ENCODE results near the gene ACKR1.

ACKR1 gene

GRCh38 chr1:159170639-159171038 lies 34.0 kb upstream of the ACKR1 start:
- CTCF ChIA-PET: no interaction called here
- POLR2A ChIA-PET: no interaction called here
- DNase-seq: no peak
- Histone ChIP-seq H3K4me1 (ENCODE audit: control extremely low read depth in 1 of 4, control insufficient read depth in 4 of 4, insufficient read depth in 4 of 4, low read length in 3 of 4) (peaks cover 0 to 13% (median 6%) of the 10 kb centered on the region in 4 experiments), H3K9me3 (ENCODE audit: control extremely low read depth in 1 of 5, control insufficient read depth in 4 of 5, insufficient read depth in 2 of 5, low read depth in 1 of 5, low read length in 4 of 5) (no peaks in the 10 kb centered on the region), H3K27me3 (replicated peaks in 2 of 5; ENCODE audit: control insufficient read depth in 4 of 5, insufficient read depth in 5 of 5, low read length in 4 of 5) (peaks cover 8 to 90% (median 38%) of the 10 kb centered on the region in 5 experiments), H3K4me3 (ENCODE audit: control insufficient read depth in 1 of 7, extremely low read depth in 1 of 7, insufficient read depth in 4 of 7, low read depth in 2 of 7, low read length in 6 of 7) (no peak overlapping the region), H3K27ac (ENCODE audit: insufficient read depth in 1 of 2, low read depth in 1 of 2, low read length in 2 of 2, poor library complexity in 1 of 2, severe bottlenecking in 2 of 2) (no peak overlapping the region), H3K36me3 (ENCODE audit: control insufficient read depth in 4 of 4, insufficient read depth in 4 of 4, low read length in 3 of 4) (no peaks in the 10 kb centered on the region)
- WGBS (ENCODE audit: insufficient coverage): 89% methylated on average over 4 of the region's 5 CpGs

GRCh38 chr1:159171254-159171687 lies 33.4 kb upstream of the ACKR1 start, which contains the start of gene CADM3:
Gene CADM3 (plus strand): TSS chr1:159171615. CDS start chr1:159171766, 151 bp downstream.
- WGBS (ENCODE audit: insufficient coverage): 13% methylated on average over 17 of the region's 29 CpGs
- Histone ChIP-seq H3K9me3 (ENCODE audit: control extremely low read depth in 1 of 5, control insufficient read depth in 4 of 5, insufficient read depth in 2 of 5, low read depth in 1 of 5, low read length in 4 of 5) (no peaks in the 10 kb centered on the region), H3K4me3 (ENCODE audit: control insufficient read depth in 1 of 7, extremely low read depth in 1 of 7, insufficient read depth in 4 of 7, low read depth in 2 of 7, low read length in 6 of 7) (peak within 1 kb of the TSS in 3 of 7 experiments; percentile 7 to 50 (median 30)), H3K4me1 (ENCODE audit: control extremely low read depth in 1 of 4, control insufficient read depth in 4 of 4, insufficient read depth in 4 of 4, low read length in 3 of 4) (peaks cover 0 to 13% (median 6%) of the 10 kb centered on the region in 4 experiments), H3K27ac (ENCODE audit: insufficient read depth in 1 of 2, low read depth in 1 of 2, low read length in 2 of 2, poor library complexity in 1 of 2, severe bottlenecking in 2 of 2) (no peak within 1 kb of the TSS), H3K36me3 (ENCODE audit: control insufficient read depth in 4 of 4, insufficient read depth in 4 of 4, low read length in 3 of 4) (no peaks in the 10 kb centered on the region), H3K27me3 (replicated peaks in 2 of 5; ENCODE audit: control insufficient read depth in 4 of 5, insufficient read depth in 5 of 5, low read length in 4 of 5) (peaks cover 6 to 89% (median 38%) of the 10 kb centered on the region in 5 experiments)
- no peak for DNase-seq
- ChIA-PET POLR2A (no interaction called here), CTCF (interaction anchor here (2.4 kb wide), 1 partner anchor 9 kb away, joined by 4 read pairs; no protein-coding TSS in a partner anchor)

GRCh38 chr1:159171688-159172501 lies 32.8 kb upstream of the ACKR1 start:
- Histone ChIP-seq H3K9me3 (ENCODE audit: control extremely low read depth in 1 of 5, control insufficient read depth in 4 of 5, insufficient read depth in 2 of 5, low read depth in 1 of 5, low read length in 4 of 5) (no peaks in the 10 kb centered on the region), H3K4me1 (ENCODE audit: control extremely low read depth in 1 of 4, control insufficient read depth in 4 of 4, insufficient read depth in 4 of 4, low read length in 3 of 4) (peaks cover 0 to 13% (median 6%) of the 10 kb centered on the region in 4 experiments), H3K27ac (ENCODE audit: insufficient read depth in 1 of 2, low read depth in 1 of 2, low read length in 2 of 2, poor library complexity in 1 of 2, severe bottlenecking in 2 of 2) (no peak overlapping the region), H3K27me3 (replicated peaks in 2 of 5; ENCODE audit: control insufficient read depth in 4 of 5, insufficient read depth in 5 of 5, low read length in 4 of 5) (peaks cover 6 to 84% (median 38%) of the 10 kb centered on the region in 5 experiments), H3K36me3 (ENCODE audit: control insufficient read depth in 4 of 4, insufficient read depth in 4 of 4, low read length in 3 of 4) (no peaks in the 10 kb centered on the region), H3K4me3 (ENCODE audit: control insufficient read depth in 1 of 7, extremely low read depth in 1 of 7, insufficient read depth in 4 of 7, low read depth in 2 of 7, low read length in 6 of 7) (peak overlapping the region in 3 of 7 experiments; percentile 7 to 50 (median 30))
- CTCF ChIA-PET: interaction anchor here (1.2 to 2.4 kb wide), 2 partner anchors 10 to 42 kb away, joined by 3 to 4 read pairs; no protein-coding TSS in a partner anchor
- POLR2A ChIA-PET: no interaction called here
- DNase-seq: peak in 2 of 3 donors; percentile 21 to 41
- under 1% methylated on average over 26 of the region's 49 CpGs for WGBS (ENCODE audit: insufficient coverage)

- Histone ChIP-seq H3K4me3 (ENCODE audit: control insufficient read depth in 1 of 7, extremely low read depth in 1 of 7, insufficient read depth in 4 of 7, low read depth in 2 of 7, low read length in 6 of 7) (peak overlapping the region in 1 of 7 experiments; percentile 19), H3K27me3 (replicated peaks in 2 of 5; ENCODE audit: control insufficient read depth in 4 of 5, insufficient read depth in 5 of 5, low read length in 4 of 5) (peaks cover 5 to 79% (median 34%) of the 10 kb centered on the region in 5 experiments), H3K4me1 (ENCODE audit: control extremely low read depth in 1 of 4, control insufficient read depth in 4 of 4, insufficient read depth in 4 of 4, low read length in 3 of 4) (peaks cover 0 to 13% (median 6%) of the 10 kb centered on the region in 4 experiments), H3K27ac (ENCODE audit: insufficient read depth in 1 of 2, low read depth in 1 of 2, low read length in 2 of 2, poor library complexity in 1 of 2, severe bottlenecking in 2 of 2) (no peak overlapping the region), H3K9me3 (ENCODE audit: control extremely low read depth in 1 of 5, control insufficient read depth in 4 of 5, insufficient read depth in 2 of 5, low read depth in 1 of 5, low read length in 4 of 5) (no peaks in the 10 kb centered on the region), H3K36me3 (ENCODE audit: control insufficient read depth in 4 of 4, insufficient read depth in 4 of 4, low read length in 3 of 4) (no peaks in the 10 kb centered on the region)
- 2% methylated on average over 10 of the region's 17 CpGs for WGBS (ENCODE audit: insufficient coverage)
- DNase-seq: peak in 1 of 3 donors; percentile 2
- ChIA-PET CTCF (interaction anchor here (1.2 to 2.4 kb wide), 2 partner anchors 11 to 41 kb away, joined by 3 to 4 read pairs; no protein-coding TSS in a partner anchor), POLR2A (no interaction called here)
These were observed 31.9 kb upstream of the ACKR1 start for GRCh38 chr1:159172614-159173291.

DNA sequence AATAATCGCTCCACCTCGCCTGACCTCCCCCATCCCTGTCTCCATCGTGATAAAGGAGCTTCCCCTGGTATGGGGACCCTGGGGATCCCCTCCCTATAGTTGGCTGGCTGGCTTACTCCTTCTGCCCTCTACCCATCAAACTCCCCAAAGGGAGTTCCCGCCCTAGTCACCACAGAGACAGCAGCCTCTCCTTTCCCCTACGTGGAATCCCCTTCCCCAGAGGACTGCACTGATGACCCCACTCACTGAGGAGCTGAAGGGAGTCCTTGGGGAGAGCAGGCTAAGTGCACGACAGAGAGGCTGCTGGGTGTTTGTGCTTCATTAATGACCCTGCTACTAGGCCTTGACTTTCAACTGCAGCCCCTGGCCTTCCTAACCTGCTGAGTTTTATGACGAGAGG lies 31.4 kb upstream of the ACKR1 start:
- CTCF ChIA-PET: interaction anchor here (1.2 to 2.4 kb wide), 2 partner anchors 11 to 41 kb away, joined by 3 to 4 read pairs; no protein-coding TSS in a partner anchor
- Histone ChIP-seq H3K9me3 (ENCODE audit: control extremely low read depth in 1 of 5, control insufficient read depth in 4 of 5, insufficient read depth in 2 of 5, low read depth in 1 of 5, low read length in 4 of 5) (no peaks in the 10 kb centered on the region), H3K27me3 (replicated peaks in 2 of 5; ENCODE audit: control insufficient read depth in 4 of 5, insufficient read depth in 5 of 5, low read length in 4 of 5) (peaks cover 0 to 73% (median 34%) of the 10 kb centered on the region in 5 experiments), H3K4me3 (ENCODE audit: control insufficient read depth in 1 of 7, extremely low read depth in 1 of 7, insufficient read depth in 4 of 7, low read depth in 2 of 7, low read length in 6 of 7) (no peak overlapping the region), H3K27ac (ENCODE audit: insufficient read depth in 1 of 2, low read depth in 1 of 2, low read length in 2 of 2, poor library complexity in 1 of 2, severe bottlenecking in 2 of 2) (no peak overlapping the region), H3K4me1 (ENCODE audit: control extremely low read depth in 1 of 4, control insufficient read depth in 4 of 4, insufficient read depth in 4 of 4, low read length in 3 of 4) (peaks cover 0 to 13% (median 6%) of the 10 kb centered on the region in 4 experiments), H3K36me3 (ENCODE audit: control insufficient read depth in 4 of 4, insufficient read depth in 4 of 4, low read length in 3 of 4) (no peaks in the 10 kb centered on the region)
- POLR2A ChIA-PET: no interaction called here
- DNase-seq: no peak
- WGBS (ENCODE audit: insufficient coverage): 35% methylated on average over 5 of the region's 7 CpGs

GRCh38 chr1:159175571-159175970 lies 29.1 kb upstream of the ACKR1 start:
- POLR2A ChIA-PET: no interaction called here
- Histone ChIP-seq H3K27me3 (replicated peaks in 2 of 5; ENCODE audit: control insufficient read depth in 4 of 5, insufficient read depth in 5 of 5, low read length in 4 of 5) (peaks cover 0 to 58% (median 24%) of the 10 kb centered on the region in 5 experiments), H3K4me1 (ENCODE audit: control extremely low read depth in 1 of 4, control insufficient read depth in 4 of 4, insufficient read depth in 4 of 4, low read length in 3 of 4) (peaks cover 0 to 13% (median 6%) of the 10 kb centered on the region in 4 experiments), H3K27ac (ENCODE audit: insufficient read depth in 1 of 2, low read depth in 1 of 2, low read length in 2 of 2, poor library complexity in 1 of 2, severe bottlenecking in 2 of 2) (no peak overlapping the region), H3K4me3 (ENCODE audit: control insufficient read depth in 1 of 7, extremely low read depth in 1 of 7, insufficient read depth in 4 of 7, low read depth in 2 of 7, low read length in 6 of 7) (no peak overlapping the region), H3K9me3 (ENCODE audit: control extremely low read depth in 1 of 5, control insufficient read depth in 4 of 5, insufficient read depth in 2 of 5, low read depth in 1 of 5, low read length in 4 of 5) (no peaks in the 10 kb centered on the region), H3K36me3 (ENCODE audit: control insufficient read depth in 4 of 4, insufficient read depth in 4 of 4, low read length in 3 of 4) (no peaks in the 10 kb centered on the region)
- no peak for DNase-seq
- 80% methylated on average over 1 of the region's 2 CpGs for WGBS (ENCODE audit: insufficient coverage)
- CTCF ChIA-PET: interaction anchor here (1.0 to 1.5 kb wide), 2 partner anchors 19 to 22 kb away, joined by 3 to 4 read pairs; no protein-coding TSS in a partner anchor
